Aorta (tissue), 5 donors: ENCODE results near the gene NKAIN2. TPM values are rescaled to one million over a fixed set of nuclear protein-coding genes. Genes with fewer than 3 reads are reported as not detected.
"Not testable (repeated sequence)": the region's sequence is repeated elsewhere in the genome, so short reads cannot be mapped to it uniquely, and the experiment has no call there.

Experiments
- ATAC-seq: fragments of 200-7000 bp; cut with Tn5 transposase; one replicate; pipeline ENCODE4 v1.9.1; 2022; ENCODE audit warnings: moderate library complexity; ENCODE audit not compliant: low FRiP score
- DNase-seq, 2 donors: peaks; one replicate each; pipeline ENCODE4 v3.0.0-alpha.2; 2020
- H3K27ac ChIP-seq, 2 donors: one replicate each; pipeline ENCODE4 v1.5.1; 2013; ENCODE audit warnings: low read length in 2 of 2, mild to moderate bottlenecking in 2 of 2, moderate library complexity in 2 of 2, control low read depth in 1 of 2, inconsistent platforms in 1 of 2, low read depth in 1 of 2
- H3K27me3 ChIP-seq, 2 donors: one replicate each; pipeline ENCODE4 v1.6.1; 2013; ENCODE audit warnings: control low read depth in 1 of 2, low read length in 1 of 2, mild to moderate bottlenecking in 1 of 2, moderate library complexity in 1 of 2; ENCODE audit not compliant: insufficient read depth in 2 of 2, control insufficient read depth in 1 of 2
- H3K36me3 ChIP-seq, 2 donors: one replicate each; pipeline ENCODE4 v1.6.1; 2013; ENCODE audit warnings: control low read depth in 1 of 2, low read length in 1 of 2, mild to moderate bottlenecking in 1 of 2; ENCODE audit not compliant: insufficient read depth in 2 of 2, control insufficient read depth in 1 of 2
- H3K4me1 ChIP-seq, 2 donors: one replicate each; pipeline ENCODE4 v1.6.1; 2013; ENCODE audit warnings: low read length in 2 of 2, control low read depth in 1 of 2, mild to moderate bottlenecking in 1 of 2, moderate library complexity in 1 of 2; ENCODE audit not compliant: insufficient read depth in 2 of 2, control insufficient read depth in 1 of 2
- H3K4me3 ChIP-seq, 2 donors: one replicate each; pipeline ENCODE4 v1.5.1; 2013; ENCODE audit warnings: low read length in 2 of 2, control low read depth in 1 of 2, mild to moderate bottlenecking in 1 of 2
- H3K9me3 ChIP-seq: one replicate; pipeline ENCODE4 v1.6.1; 2013; ENCODE audit warnings: mild to moderate bottlenecking, low read length; ENCODE audit not compliant: control insufficient read depth
- WGBS, 2 donors: extraction: QIAGEN DNeasy Blood & Tissue Kit; methylation state at CpG; one replicate each; pipeline ENCODE4 v1.1.7; 2013; 5-methylcytosine and 5-hydroxymethylcytosine counted together
- intact Hi-C, 2 donors: fragments of 100-400 bp; cut with DNase I; formaldehyde crosslinking; loops; one replicate each; pipeline versions ENCODE4 v1.14.2 to v1.15.0; 2022
- polyA plus RNA-seq, 2 donors: library from polyadenylated mRNA; stranded (reverse); fragments of 200-250 nt; gene quantifications; one replicate each; pipeline ENCODE4 v1.2.3, GENCODE V29; 2013
- total RNA-seq, 2 donors: library from RNA; stranded (reverse); fragmentation: NEBNext Ultra II Directional; extraction: Animal tissue kit (Norgen Biotek cat#: 25700); gene quantifications; one replicate each; pipeline ENCODE4 v1.2.1, GENCODE V29; 2021
- donor health status: healthy with polysubstance abuse.
- donor health status: Bipolar disorder and iron deficiency.
- donor health status: DM: no; HTN: no; CAD: no.
- donor health status: DM: no; HTN: no; CAD: no.
- donor health status: DM: yes; HTN: yes; CAD: no.

NKAIN2 gene
- total and polyA plus RNA-seq, 4 donors: 1.4 to 1.9 TPM; not detected in 2

- Histone ChIP-seq H3K27me3 (no peaks in the 10 kb centered on the region), H3K27ac (no peak overlapping the region), H3K4me1 (no peaks in the 10 kb centered on the region), H3K9me3 (no peaks in the 10 kb centered on the region), H3K4me3 (no peak overlapping the region), H3K36me3 (no peaks in the 10 kb centered on the region)
- DNase-seq (no peak), ATAC-seq (no peak)
- intact Hi-C loops: no loop called here
- WGBS, 2 donors: 96 to 100% methylated on average over 2 of the region's 2 CpGs
Observed at GRCh38 chr6:124234801-124235200, 431.1 kb downstream of the NKAIN2 start.

GRCh38 chr6:124237911-124238310 is 434.2 kb downstream of the NKAIN2 start:
- Histone ChIP-seq H3K27ac (no peak overlapping the region), H3K36me3 (no peaks in the 10 kb centered on the region), H3K4me3 (no peak overlapping the region), H3K9me3 (no peaks in the 10 kb centered on the region), H3K27me3 (no peaks in the 10 kb centered on the region), H3K4me1 (no peaks in the 10 kb centered on the region)
- no peak for DNase-seq
- ATAC-seq: no peak
- 40 to 45% methylated on average over 3 of the region's 3 CpGs for WGBS, 2 donors
- intact Hi-C loops: no loop called here

- H3K27me3 ChIP-seq, DNase-seq, ATAC-seq, H3K9me3 ChIP-seq, H3K4me1 ChIP-seq, H3K27ac ChIP-seq, intact Hi-C loops, H3K36me3 ChIP-seq, H3K4me3 ChIP-seq: not testable (repeated sequence)
- WGBS, 2 donors: 33 to 37% methylated on average over 2 of the region's 2 CpGs
Observed at GRCh38 chr6:124238408-124238807, 434.7 kb downstream of the NKAIN2 start.

- no peaks in the 10 kb centered on the region for H3K9me3 ChIP-seq
- no peaks in the 10 kb centered on the region for H3K36me3 ChIP-seq
- ATAC-seq (no peak), DNase-seq (no peak)
- no peaks in the 10 kb centered on the region for H3K4me1 ChIP-seq
- H3K27me3 ChIP-seq: no peaks in the 10 kb centered on the region
- intact Hi-C loops: no loop called here
- WGBS, 2 donors: 90 to 92% methylated on average over 8 of the region's 8 CpGs
- no peak overlapping the region for H3K27ac ChIP-seq
- no peak overlapping the region for H3K4me3 ChIP-seq
Observed at GRCh38 chr6:124254941-124255685, 451.4 kb downstream of the NKAIN2 start.

GRCh38 chr6:124260337-124260736 is 456.7 kb downstream of the NKAIN2 start:
- WGBS, 2 donors: 89 to 92% methylated on average over 1 of the region's 1 CpG
- intact Hi-C loops: no loop called here
- no peak overlapping the region for H3K27ac ChIP-seq
- ATAC-seq (no peak), DNase-seq (no peak)
- H3K4me1 ChIP-seq: no peaks in the 10 kb centered on the region
- H3K9me3 ChIP-seq: no peaks in the 10 kb centered on the region
- no peak overlapping the region for H3K4me3 ChIP-seq
- H3K36me3 ChIP-seq: no peaks in the 10 kb centered on the region
- H3K27me3 ChIP-seq: no peaks in the 10 kb centered on the region

- Histone ChIP-seq H3K9me3 (peaks cover 1% of the 10 kb centered on the region), H3K4me3 (no peak overlapping the region), H3K27me3 (no peaks in the 10 kb centered on the region), H3K36me3 (no peaks in the 10 kb centered on the region), H3K4me1 (no peaks in the 10 kb centered on the region), H3K27ac (no peak overlapping the region)
- no peak for DNase-seq
- no peak for ATAC-seq
- 97 to 98% methylated on average over 3 of the region's 3 CpGs for WGBS, 2 donors
- intact Hi-C loops: no loop called here
Observed at GRCh38 chr6:124269733-124270132, 466.1 kb downstream of the NKAIN2 start.

DNA sequence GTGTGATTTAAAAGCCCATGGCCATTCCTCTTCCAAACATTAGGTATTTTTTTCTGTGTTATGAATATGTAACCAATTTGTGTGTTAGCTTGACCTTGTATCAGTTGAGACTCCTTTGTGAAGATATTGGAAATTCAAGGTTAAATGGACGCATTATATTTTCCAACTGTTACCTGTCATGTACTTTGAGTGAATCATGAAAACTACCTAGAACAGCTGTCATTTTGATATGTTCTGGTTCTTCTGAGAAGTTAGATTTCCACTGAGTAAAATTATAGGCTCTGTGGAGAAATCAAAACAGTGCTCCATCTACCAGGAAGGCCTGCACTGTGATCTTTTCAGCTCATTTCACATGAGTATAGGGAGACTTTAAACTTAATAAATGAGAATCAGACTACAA is 470.0 kb downstream of the NKAIN2 start:
- H3K27me3 ChIP-seq: no peaks in the 10 kb centered on the region
- 93 to 94% methylated on average over 1 of the region's 1 CpG for WGBS, 2 donors
- no peak overlapping the region for H3K27ac ChIP-seq
- H3K4me1 ChIP-seq: no peaks in the 10 kb centered on the region
- no peaks in the 10 kb centered on the region for H3K36me3 ChIP-seq
- intact Hi-C loops: no loop called here
- no peak overlapping the region for H3K4me3 ChIP-seq
- no peak for DNase-seq
- H3K9me3 ChIP-seq: no peaks in the 10 kb centered on the region
- ATAC-seq: no peak

GRCh38 chr6:124282541-124282940 is 478.9 kb downstream of the NKAIN2 start:
- 80 to 85% methylated on average over 2 of the region's 2 CpGs for WGBS, 2 donors
- Histone ChIP-seq H3K36me3 (no peaks in the 10 kb centered on the region), H3K27ac (no peak overlapping the region), H3K4me1 (no peaks in the 10 kb centered on the region), H3K4me3 (no peak overlapping the region), H3K27me3 (no peaks in the 10 kb centered on the region), H3K9me3 (no peaks in the 10 kb centered on the region)
- DNase-seq (no peak), ATAC-seq (no peak)
- intact Hi-C loops: no loop called here

- DNase-seq (no peak), ATAC-seq (no peak)
- intact Hi-C loops: no loop called here
- Histone ChIP-seq H3K9me3 (no peaks in the 10 kb centered on the region), H3K4me3 (no peak overlapping the region), H3K4me1 (no peaks in the 10 kb centered on the region), H3K36me3 (no peaks in the 10 kb centered on the region), H3K27ac (no peak overlapping the region), H3K27me3 (no peaks in the 10 kb centered on the region)
- 24 to 57% methylated on average over 1 of the region's 1 CpG for WGBS, 2 donors
Observed at GRCh38 chr6:124283486-124283885, 479.8 kb downstream of the NKAIN2 start.
